OCI-LY3 (cell line): ENCODE measurements around the gene GNAZ.

Source experiments
- EZH2phosphoT487 ChIP-seq: fragments of 200-600 bp; shearing (Covaris generic); IDR thresholded peaks from 2 replicates; pipeline ENCODE4 v1.6.1; 2018; ENCODE audit warnings: antibody characterized with exemption, mixed run types, low read depth
- TF ChIP-seq, protein P1 (sequence below): fragments of 200-600, 300-600 bp; sonication (generic); IDR thresholded peaks from 2 replicates; pipeline ENCODE4 v1.5.1; 2014; ENCODE audit warnings: antibody characterized with exemption, low read length, low read depth

DNA sequence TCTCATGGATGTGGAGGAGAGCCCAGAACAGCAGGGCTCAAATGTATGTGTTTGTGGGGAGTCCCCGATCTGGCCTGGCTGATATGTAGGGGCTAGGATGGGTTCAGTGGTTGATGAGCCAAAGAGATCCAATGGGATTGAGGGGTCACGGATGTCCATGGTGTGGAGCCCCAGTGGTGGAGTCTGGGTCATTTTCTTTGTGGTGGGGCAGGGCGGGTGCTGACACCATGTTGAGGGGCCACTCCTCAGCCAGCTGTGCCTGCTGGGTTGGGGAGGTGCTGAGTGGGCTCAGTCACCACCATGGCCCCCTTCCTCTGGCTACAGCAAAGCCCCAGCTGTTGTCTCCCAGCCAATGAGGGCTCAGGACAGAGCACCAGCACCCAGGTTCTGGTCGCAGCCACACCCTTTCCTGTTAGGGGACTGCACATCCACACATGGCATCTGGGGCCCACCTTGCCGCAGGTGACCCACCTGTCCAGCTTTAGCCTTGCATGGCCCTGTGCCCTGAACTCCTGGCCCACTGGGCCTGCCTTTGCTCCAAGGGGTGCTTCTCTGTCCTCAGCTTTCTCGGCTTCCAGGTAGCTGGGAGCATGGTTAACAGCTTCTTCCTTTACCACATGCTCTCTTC, 3.2 kb upstream of the GNAZ start:
- TF ChIP-seq, protein P1, sequence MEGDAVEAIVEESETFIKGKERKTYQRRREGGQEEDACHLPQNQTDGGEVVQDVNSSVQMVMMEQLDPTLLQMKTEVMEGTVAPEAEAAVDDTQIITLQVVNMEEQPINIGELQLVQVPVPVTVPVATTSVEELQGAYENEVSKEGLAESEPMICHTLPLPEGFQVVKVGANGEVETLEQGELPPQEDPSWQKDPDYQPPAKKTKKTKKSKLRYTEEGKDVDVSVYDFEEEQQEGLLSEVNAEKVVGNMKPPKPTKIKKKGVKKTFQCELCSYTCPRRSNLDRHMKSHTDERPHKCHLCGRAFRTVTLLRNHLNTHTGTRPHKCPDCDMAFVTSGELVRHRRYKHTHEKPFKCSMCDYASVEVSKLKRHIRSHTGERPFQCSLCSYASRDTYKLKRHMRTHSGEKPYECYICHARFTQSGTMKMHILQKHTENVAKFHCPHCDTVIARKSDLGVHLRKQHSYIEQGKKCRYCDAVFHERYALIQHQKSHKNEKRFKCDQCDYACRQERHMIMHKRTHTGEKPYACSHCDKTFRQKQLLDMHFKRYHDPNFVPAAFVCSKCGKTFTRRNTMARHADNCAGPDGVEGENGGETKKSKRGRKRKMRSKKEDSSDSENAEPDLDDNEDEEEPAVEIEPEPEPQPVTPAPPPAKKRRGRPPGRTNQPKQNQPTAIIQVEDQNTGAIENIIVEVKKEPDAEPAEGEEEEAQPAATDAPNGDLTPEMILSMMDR, result no peak
- no peak for TF ChIP-seq EZH2phosphoT487
